HG02970 (cell line): ENCODE results near the gene SDHB.

Experiments
- ATAC-seq: cut with Tn5 transposase; IDR thresholded peaks from one replicate; pipeline ENCODE4 v1.9.1; 2021; ENCODE audit warnings: mild to moderate bottlenecking, moderate library complexity, moderate number of reproducible peaks; ENCODE audit not compliant: unreplicated experiment, low FRiP score

Gene SDHB

GRCh38 chr1:17053685-17054410, at the start of gene SDHB:
Gene SDHB, minus strand, starts transcription at chr1:17054032. Its CDS starts 13 bp downstream, at chr1:17054019.
- ATAC-seq: peak; percentile 96

- no peak for ATAC-seq
Observed at GRCh38 chr1:17102232-17102631, 48.4 kb upstream of the SDHB start.

- ATAC-seq: no peak
Observed at GRCh38 chr1:17101261-17101660, 47.4 kb upstream of the SDHB start.

GRCh38 chr1:17099616-17100340, 45.9 kb upstream of the SDHB start:
- ATAC-seq: no peak

GRCh38 chr1:17098446-17099317, 44.9 kb upstream of the SDHB start:
- ATAC-seq: no peak

- no peak for ATAC-seq
Observed at GRCh38 chr1:17097787-17098186, 44.0 kb upstream of the SDHB start.

GRCh38 chr1:17097147-17097546, 43.3 kb upstream of the SDHB start:
- no peak for ATAC-seq

GRCh38 chr1:17096584-17096983, 42.8 kb upstream of the SDHB start:
- ATAC-seq: no peak

- ATAC-seq: no peak
Observed at GRCh38 chr1:17095141-17095540, 41.3 kb upstream of the SDHB start.

- ATAC-seq: no peak
Observed at GRCh38 chr1:17094664-17095063, 40.8 kb upstream of the SDHB start.

- ATAC-seq: no peak
Observed at GRCh38 chr1:17093822-17094393, 40.1 kb upstream of the SDHB start.

GRCh38 chr1:17091252-17091651, 37.4 kb upstream of the SDHB start:
- no peak for ATAC-seq

- ATAC-seq: no peak
Observed at GRCh38 chr1:17089506-17089905, 35.7 kb upstream of the SDHB start.

GRCh38 chr1:17086751-17087150, 32.9 kb upstream of the SDHB start:
- ATAC-seq: no peak

GRCh38 chr1:17084787-17085186, 31.0 kb upstream of the SDHB start:
- no peak for ATAC-seq

GRCh38 chr1:17082761-17083160, 28.9 kb upstream of the SDHB start:
- ATAC-seq: no peak

GRCh38 chr1:17081439-17081838, 27.6 kb upstream of the SDHB start:
- ATAC-seq: no peak

GRCh38 chr1:17080880-17081279, 27.0 kb upstream of the SDHB start:
- ATAC-seq: no peak

- ATAC-seq: no peak
Observed at GRCh38 chr1:17080085-17080759, 26.4 kb upstream of the SDHB start.
